Astrocyte of the cerebellum (primary cell): ENCODE results near the gene CNTD1.
A peak's percentile ranks its signal among the peaks of the same experiment; 100 is the strongest.

Experiments
- DNase-seq: peaks from one replicate; pipeline ENCODE4 v3.0.0-alpha.2; 2011; ENCODE audit warnings: low read depth
- H3K4me3 ChIP-seq: 2 replicates; pipeline ENCODE4 v1.5.1; 2011; ENCODE audit warnings: mild to moderate bottlenecking, low read depth, low read length, moderate library complexity
- CTCF ChIP-seq: IDR thresholded peaks from 2 replicates; pipeline ENCODE4 v1.5.1; 2012; ENCODE audit warnings: low read length, low read depth, moderate library complexity, mild to moderate bottlenecking; ENCODE audit errors: missing control alignments
- in situ Hi-C: cut with HindIII; loops from 2 replicates; pipeline ENCODE4 v1.10.0; 2017; ENCODE audit warnings: low sequenced_read_pairs

The CNTD1 gene

GRCh38 chr17:42795061-42795460, 3.6 kb upstream of the CNTD1 start:
- in situ Hi-C loops, result no loop called here
- TF ChIP-seq CTCF, result no peak
- H3K4me3 ChIP-seq, result no peak overlapping the region
- DNase-seq, result no peak

GRCh38 chr17:42795465-42795864, 3.2 kb upstream of the CNTD1 start:
- no peak overlapping the region for H3K4me3 ChIP-seq
- DNase-seq, result no peak
- in situ Hi-C loops, result no loop called here
- no peak for TF ChIP-seq CTCF

- in situ Hi-C loops, result no loop called here
- no peak for TF ChIP-seq CTCF
- H3K4me3 ChIP-seq, result no peak overlapping the region
Measured at GRCh38 chr17:42796066-42796758, 2.4 kb upstream of the CNTD1 start.

GRCh38 chr17:42797067-42798007, 1.3 kb upstream of the CNTD1 start:
- H3K4me3 ChIP-seq, result peak overlapping the region; percentile 94
- DNase-seq, result no peak
- in situ Hi-C loops, result no loop called here
- no peak for TF ChIP-seq CTCF

More at GRCh38 chr17:42796066-42796758, 2.4 kb upstream of the CNTD1 start:
- DNase-seq, result no peak

GRCh38 chr17:42798011-42798382, 664 bp upstream of the CNTD1 start:
- peak overlapping the region; percentile 94 for H3K4me3 ChIP-seq
- DNase-seq, result no peak
- in situ Hi-C loops, result no loop called here
- TF ChIP-seq CTCF, result no peak

GRCh38 chr17:42803074-42803883, 4.6 kb downstream of the CNTD1 start:
- no peak for TF ChIP-seq CTCF
- in situ Hi-C loops, result no loop called here
- peak; percentile 76 for DNase-seq
- no peak overlapping the region for H3K4me3 ChIP-seq
